ENCODE results near the gene DLGAP1.

- TF ChIP-seq CTCF (IDR thresholded peaks at IDR 0.05): no peak
- no peak for TF ChIP-seq POLR2AphosphoS5 (IDR thresholded peaks at IDR 0.05)
- no peak for TF ChIP-seq EP300 (IDR thresholded peaks at IDR 0.05)
These were observed 946.2 kb downstream of the DLGAP1 start for GRCh38 chr18:3508576-3509549.
